HG02938 (cell line): ENCODE results near the gene KCNQ1.

Experiments used
- ATAC-seq: cut with Tn5 transposase; IDR thresholded peaks from one replicate; pipeline ENCODE4 v1.9.1; 2021; ENCODE audit warnings: mild to moderate bottlenecking, moderate library complexity; ENCODE audit not compliant: unreplicated experiment

The KCNQ1 gene

DNA sequence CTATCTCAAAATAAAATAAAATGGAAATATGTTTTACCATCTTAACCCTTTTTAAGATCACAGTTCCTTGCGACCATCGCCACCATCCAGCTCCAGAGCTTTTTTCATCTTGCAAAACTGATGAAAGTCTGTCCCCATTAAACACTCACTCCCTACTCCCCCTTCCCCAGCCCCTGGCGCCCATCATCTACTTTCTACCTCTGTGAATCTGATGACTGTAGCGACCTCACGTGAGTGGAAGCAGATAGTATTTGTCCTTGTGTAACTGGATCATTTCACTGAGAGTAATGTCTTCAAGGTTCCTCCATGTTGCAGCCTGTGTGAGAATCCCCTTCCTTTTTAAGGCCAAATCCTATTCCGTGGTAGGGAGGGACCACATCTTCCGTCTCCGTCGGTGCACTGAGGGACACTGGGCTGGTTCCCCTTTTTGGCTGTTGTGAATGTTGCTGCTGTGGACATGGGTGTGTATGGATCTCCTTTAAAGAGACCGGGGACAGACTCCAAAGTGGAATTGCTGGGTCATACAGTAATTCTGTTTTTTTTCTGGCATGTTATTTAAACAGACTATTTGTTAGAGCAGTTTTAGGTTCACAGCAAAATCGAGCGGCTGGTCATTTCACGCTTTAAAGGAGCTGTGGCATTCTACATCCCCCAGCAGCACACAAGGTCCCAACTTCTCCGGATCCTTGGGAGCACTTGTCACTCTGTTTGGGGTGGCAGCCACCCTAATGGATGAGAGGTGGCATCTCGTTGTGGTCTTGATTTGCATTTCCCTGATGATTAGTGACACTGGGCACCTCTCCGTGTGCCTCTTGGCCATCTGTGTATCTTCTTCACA, 120.0 kb downstream of the KCNQ1 start:
- no peak for ATAC-seq

DNA sequence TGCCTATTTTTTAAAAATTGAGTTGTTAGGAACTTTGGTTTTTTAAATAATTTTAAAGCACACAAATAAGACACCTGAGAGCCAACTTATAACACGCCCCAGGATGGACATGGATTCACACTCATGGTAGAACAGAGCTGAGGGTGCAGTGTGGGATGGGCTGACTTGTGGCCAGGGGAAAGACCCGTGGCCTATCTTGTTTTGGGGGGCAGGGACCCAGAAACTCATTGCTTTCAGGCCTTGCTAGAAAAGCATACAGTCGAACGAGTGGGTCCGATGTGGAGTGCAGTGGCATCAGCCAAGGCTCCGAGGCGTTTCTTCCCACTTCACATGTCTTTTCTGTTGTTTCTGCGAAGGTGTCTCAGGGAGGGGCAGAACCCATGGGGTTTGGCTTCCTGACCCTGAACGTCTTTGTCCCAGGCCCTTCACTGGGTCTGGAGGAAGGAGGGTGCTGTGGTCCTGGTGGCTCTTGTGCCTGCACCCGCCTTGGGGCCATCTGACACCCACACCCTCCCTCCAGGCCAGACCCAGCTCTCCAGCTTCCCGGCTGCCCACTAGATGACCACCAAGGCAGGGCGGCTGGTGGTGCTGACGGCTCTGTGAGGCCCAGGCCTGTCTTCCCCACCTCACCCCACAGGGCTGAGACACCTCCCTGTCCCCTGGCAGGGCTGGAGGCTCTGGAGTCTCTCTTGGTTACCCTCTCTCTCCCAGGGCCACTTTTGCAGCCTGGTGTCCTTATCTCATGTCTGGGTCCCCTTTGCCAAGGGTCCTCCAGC, 120.8 kb downstream of the KCNQ1 start:
- no peak for ATAC-seq

DNA sequence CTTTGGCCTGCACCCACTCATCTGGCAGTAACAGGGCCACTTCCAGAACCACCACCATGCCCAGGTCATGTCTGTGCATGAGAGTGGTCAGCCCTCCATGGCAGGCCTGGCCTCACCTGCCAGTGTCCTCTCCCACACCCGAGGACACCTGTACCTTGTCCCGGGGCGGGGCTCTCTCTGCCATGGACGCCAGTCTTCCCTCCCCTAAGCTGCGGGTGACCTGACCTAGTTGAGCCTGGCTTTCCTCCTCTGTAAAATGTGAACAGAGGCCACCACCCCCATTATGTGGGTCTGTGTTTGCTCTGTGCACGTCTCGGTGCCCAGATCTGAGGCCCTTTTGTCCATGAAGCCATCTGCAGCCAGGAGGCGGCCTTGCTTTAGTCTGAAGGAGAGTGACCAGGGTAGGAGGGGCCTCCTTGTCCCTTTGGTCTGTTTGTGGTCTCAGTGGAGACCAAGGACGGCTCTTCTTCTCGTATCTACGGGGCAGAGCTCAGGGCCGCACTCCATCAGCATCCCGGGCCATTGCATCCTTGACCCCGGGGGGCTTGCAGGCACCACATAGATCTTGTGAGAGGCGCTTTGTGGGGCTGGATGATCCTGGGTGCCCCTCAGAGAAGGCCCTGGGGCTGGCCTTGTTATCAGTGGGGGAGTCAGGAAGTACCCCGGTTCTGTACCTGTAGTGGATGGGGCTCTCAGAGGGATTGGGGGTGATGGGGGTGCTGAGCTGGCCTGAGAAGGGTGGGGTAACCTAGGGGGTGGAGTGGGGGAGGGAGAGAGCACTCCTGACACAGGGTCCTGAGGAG, 121.6 kb downstream of the KCNQ1 start:
- ATAC-seq, result no peak

DNA sequence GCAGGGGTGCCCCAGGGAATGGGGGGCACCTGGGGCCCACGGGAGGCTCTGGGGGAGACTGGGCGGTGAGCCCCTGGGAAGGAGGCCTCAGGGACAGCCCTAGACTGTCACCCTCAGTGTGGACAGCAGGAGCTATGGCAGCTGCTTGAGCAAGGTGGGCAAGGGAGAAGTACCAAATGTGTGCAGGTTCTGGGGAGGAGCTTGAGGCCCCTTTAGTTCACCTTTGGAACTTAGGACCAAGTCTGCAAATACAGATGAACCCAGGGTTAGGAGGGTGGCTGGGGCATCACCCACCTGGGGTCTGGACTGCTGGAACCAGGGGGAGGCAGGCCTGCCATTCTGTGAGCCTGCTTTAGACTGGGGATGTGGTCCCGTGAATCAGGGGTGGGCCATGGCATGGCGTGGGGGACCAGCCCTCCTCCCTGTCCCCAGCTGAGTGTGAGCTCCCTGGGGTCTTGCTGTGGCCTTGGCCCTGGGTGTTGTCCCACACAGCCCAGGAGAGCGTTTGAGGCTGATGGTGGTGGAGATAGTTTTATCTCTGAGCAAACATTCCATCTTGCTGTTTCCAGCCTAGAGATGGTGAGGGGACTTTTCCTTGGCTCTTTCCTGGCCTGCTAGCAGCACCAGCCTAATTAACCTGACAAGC, 122.3 kb downstream of the KCNQ1 start:
- ATAC-seq, result no peak

DNA sequence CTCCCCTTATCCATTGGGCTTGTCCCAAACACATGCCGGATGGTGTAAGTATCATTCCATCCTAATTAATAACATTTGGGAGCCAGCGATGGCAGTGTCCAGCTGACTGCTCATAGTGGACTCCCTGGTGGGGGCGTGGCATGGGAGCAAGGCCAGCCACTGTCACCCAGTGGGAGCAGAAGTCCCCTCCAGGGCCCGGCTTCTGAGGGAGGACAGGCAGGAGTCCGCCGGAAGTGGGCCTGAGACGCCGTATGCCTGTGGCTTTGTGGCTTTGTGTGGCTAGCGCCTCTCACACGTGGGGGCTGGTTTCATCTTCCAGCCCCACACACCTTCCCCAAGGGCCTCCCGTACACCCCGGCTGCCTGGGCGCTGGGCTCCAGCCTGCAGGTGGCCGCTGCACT, 124.5 kb downstream of the KCNQ1 start:
- ATAC-seq, result no peak

DNA sequence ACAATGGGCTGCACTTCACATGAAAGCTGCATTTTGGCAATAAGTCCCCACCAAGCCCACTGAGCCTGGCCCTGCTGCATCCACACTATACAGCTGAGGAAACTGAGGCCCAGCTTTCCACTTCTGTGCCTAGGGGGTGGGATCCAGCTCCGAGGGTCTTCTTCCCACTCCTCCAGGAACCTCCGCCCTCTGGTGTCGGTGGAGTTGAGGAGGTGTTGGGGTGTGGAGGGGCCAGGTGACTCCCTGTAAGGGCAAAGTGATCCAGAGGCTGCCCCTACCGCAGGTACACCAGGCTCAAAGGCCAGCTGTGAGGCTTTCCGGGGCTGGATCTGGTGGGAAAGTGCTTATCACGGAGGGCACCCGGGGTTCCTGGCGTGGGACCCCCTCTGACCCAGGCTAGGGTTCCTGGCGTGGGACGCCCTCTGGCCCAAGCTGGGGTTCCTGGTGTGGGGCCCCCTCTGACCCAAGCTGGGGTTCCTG, 125.0 kb downstream of the KCNQ1 start:
- ATAC-seq, result no peak

DNA sequence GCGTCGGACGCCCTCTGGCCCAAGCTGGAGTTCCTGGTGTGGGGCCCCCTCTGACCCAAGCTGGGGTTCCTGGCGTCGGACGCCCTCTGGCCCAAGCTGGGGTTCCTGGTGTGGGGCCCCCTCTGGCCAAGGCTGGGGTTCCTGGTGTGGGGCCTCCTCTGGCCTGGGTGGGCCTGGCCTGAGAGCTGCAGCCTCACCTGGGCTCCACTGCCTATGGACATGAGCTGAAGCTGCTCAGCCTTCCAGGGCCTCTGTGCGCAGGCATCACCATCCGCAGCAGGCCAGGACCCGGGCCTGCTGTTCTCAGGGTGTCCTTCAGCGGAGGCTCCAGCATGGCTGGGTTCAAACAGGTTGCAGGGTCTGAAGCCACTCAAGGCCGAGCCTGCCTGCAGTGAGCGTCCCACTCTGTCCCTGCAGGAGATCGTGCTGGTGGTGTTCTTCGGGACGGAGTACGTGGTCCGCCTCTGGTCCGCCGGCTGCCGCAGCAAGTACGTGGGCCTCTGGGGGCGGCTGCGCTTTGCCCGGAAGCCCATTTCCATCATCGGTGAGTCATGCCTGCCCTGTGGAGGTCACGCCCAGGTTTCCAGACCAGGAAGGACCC, 125.5 kb downstream of the KCNQ1 start:
- no peak for ATAC-seq

DNA sequence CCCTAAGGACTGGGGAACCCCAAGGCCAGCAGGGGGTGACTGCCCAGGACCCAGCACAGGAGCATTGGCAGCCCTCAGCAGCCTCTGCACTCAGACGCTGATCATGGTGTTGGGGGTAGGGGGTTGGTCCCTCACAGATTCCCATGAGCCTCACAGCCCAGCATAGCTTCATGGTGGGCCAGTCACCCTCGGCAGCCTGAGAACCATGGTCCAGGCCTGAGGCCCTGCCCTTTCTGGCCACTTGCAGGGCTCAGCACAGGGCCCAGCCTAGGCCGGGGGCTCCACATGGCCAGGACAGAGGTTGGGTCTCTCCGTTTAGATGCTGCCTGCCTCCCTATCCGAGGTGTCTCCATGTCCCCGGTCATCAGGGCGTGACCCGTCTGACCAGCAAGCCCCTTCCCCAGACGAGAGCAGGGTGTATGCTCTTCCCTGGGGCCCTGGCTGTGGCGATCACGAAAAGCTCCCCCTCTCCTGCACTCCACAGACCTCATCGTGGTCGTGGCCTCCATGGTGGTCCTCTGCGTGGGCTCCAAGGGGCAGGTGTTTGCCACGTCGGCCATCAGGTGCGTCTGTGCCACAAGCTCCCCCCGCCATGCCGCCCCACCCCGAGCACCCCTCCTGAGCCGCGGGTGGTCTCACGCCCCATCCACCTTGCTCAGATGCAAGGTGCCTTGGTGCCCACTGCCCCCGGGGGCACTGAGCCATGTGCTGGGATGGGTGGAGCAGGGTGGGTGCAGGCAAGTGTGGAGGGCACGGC, 126.2 kb downstream of the KCNQ1 start:
- ATAC-seq, result no peak

DNA sequence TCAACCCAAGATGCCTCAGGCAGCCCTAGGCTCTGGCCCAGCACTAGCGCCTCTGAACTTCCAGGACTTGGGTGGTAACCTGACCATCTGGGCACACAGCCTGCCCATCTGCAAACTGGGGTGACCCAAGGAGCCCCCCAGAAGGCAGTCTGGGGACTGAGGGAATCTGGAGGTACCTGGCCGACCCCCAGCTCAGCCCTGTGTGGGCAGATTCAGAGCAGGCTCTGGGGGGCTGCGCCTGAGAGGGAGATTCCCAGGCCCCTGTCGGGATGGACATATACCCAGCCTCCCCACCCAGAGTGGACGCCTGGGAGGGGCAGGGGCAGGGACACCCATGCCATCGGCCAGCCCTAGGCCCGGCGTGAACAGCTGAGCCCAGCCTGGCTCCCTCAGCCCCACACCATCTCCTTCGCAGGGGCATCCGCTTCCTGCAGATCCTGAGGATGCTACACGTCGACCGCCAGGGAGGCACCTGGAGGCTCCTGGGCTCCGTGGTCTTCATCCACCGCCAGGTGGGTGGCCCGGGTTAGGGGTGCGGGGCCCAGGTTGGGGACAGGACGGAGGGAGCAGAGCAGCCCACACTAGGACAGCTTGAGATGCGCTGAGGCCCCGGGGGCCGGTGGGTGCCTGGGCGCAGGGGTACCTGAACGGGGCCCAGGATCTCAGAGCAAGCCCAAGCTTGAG, 126.9 kb downstream of the KCNQ1 start:
- no peak for ATAC-seq

DNA sequence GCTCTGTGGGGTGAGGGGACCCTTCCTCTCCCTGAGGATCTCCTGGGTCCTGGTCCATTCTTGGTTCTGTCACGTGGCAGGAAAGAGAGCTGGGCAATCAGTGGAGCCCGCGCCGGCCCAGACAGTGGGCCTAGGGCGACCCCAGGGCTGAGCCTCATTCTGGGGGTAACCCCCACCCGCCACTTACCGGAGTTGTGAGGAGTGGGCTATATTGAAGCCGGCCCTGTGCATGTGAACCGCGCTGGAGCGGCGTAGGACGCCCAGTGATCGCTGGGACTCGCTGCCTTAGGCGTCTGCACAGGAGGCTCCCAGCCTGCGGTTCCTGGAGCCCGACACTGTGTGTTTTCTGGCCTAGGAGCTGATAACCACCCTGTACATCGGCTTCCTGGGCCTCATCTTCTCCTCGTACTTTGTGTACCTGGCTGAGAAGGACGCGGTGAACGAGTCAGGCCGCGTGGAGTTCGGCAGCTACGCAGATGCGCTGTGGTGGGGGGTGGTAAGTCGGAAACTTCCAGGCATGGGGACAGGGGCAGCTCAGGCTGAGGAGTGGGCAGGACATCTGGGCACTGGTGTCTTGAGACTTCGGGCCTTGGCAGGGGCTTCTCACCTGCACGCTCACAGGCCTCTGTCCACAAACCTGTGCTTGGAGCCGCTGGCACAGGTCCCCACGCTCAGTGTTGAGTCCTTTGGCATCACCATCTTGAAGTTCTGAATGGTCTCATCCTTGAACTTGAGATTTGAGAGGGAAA, 127.9 kb downstream of the KCNQ1 start:
- no peak for ATAC-seq

DNA sequence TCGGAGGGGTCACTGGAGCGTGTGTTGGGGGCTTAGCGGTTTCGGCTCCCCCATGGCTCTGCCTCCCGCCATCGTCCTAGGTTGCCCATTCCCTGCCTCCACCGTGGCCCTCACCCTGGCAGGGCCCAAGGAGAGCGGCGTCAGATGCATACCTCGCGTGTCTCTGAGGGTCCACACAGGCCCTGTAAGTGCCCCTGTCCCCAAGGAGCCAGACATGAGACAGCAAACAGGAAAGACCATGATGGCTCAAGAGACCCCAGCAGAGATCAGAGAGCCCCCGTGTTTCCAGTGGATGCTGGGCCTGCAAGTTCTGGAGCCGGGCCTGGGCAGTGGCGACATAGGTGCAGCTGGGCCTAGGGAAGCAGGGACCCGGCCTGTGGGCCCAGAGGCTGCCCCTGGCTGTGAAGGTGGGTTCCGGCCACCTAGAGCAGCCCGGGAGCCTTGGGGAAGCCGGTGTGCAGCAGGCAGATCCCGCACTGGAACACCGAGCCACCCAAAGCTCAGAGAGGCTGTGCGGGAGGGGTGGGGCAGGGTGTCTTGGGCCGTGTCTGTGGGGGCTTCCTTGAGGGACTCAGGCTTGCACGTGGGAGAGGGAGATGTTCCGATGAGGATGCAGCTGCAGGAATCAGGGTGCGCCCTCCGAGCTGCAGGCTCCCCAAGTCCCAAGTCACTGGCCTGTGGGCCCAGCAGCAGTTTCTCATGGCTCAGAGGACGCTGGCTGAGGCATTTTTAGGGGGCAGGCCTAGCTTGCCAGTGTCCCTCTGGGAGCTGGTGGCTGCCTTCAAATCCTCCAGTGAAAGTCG, 128.6 kb downstream of the KCNQ1 start:
- no peak for ATAC-seq

DNA sequence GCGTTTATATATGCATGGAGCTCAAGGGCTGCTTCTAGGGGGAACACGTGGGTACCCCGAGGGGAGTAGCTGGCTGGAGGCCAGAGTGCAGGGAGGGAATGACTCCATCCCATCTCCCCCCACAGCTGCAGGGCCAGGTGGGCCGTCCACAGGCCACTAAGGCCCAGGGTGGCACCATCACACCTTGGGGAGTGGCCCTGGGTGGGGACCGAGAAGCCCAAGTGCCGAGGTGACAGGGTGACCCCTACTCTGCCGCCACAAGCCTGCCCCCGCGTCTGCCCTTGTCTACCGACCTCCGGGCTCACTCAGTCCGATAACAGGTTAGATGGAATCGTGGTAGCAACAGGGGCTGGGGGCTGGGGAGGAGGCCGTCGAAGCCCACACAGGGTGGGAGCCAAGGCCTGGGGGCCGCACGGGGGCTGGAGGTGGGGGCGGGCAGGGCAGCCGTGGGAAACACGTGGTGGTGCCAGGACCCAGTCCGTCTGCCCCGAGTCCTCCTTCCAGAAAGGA, 129.3 kb downstream of the KCNQ1 start:
- ATAC-seq, result no peak

DNA sequence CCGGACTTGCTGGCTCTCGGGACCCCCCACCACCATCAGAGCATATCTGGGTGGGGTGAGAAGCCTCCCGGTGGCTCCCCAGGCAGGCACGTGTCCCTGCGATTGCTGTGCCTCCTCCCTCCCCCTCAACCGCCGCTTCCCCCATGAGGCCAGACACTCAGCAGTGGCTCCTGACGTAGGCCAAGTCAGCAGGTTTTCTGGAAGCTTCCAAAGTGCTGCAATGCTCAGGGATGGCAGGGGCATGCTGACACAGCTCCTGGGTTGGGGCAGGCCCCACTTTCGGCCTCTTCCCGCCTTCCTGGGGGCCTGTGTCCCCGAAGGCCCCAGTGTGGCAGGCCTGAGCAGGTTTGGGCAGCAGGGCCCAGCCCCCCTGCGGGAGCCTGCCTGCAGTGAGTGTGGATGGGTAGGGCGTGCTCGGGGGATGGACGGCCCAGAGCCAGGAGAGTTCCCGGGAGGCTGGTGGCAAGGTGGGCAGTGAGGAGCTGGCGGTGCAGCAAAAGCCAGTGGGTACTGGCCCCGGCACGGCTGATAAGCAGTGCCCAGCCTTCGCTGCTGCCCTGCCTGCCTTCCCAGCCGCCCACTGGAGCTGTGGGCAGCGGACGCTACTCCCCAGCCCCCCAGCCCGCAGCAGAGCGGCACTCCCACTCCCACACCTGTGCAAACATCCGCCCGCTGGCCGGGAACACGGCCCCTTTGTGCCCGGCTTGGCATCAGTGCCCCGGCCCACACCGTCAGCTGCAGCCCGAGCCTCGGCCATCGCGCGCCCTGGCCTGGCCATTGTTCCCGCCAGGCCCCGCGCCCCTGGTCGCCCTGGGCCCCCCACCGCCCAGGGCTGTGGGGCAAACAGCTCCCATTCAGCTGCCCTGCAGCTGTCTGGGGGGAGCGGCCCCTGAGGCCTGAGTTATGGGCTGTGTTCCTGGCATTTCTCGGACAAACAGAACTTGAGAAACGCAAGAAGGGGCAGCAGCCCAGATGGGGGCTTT, 130.0 kb downstream of the KCNQ1 start:
- ATAC-seq, result no peak

DNA sequence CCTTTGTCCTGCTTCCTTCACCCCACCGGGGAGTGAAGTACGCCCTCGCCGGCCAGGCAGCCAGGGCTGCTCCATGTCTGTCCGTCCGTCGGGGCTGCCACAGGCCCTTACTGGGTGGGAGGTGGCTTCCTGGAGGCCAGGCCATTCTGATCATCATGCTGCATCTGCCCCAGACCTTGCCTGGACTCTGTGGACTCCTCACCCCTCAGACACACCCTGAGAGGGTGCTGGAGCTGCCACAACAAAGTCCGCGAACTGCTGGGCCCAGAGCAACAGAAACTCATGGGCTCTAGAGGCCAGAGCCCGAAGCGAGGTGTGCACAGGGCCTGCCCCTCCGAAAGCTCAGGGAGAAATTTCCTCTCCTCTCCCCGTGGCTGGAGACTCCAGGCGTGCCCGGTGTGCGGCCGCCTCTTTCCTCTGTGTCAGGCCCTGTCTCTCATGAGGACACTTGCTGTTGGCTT, 130.8 kb downstream of the KCNQ1 start:
- no peak for ATAC-seq

DNA sequence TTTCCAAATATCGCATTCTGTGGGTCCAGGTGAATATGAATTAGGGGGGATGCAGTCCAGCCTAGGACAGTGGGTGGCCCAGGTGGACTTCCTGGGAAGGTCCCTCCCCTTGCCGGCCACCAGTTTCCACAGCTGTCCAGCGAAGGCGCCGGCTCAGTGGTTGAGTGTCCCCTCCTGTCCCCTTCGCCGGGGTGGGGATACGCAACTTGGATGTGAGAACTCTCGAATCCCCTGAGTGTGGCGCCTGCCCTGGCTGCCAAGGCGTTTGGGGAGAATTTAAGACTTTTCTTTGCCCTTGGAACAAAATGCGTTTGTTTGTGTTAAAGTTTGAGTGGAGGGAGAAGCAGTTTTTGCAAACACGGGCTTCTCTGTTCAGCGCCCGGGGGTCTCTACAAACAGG, 131.3 kb downstream of the KCNQ1 start:
- ATAC-seq, result no peak

DNA sequence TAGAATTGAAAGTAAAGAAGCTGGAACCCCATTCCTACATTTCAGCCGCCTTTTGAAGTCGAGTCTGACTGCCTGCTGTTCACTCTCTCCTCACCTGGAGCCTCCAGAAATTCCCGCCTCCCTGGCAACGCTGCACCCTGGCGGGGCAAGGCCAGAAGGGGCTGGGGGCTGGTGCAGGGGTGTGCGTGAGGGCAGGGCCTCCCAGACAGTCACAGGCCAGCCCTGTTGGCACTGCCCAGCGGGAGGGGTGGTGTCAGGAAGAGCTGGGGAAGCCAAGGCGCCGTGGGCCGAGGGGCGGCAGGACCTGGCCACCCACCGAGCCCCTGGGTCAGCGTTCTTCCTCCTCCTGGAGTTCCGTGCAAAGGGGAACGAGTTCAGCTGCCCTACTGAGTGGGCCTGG, 131.7 kb downstream of the KCNQ1 start:
- ATAC-seq, result no peak
